DND-41 (cell line): ENCODE measurements around the gene SMG6.

Experiments
- CTCF ChIP-seq: IDR thresholded peaks from 2 replicates; pipeline ENCODE4 v1.5.1; 2012; ENCODE audit warnings: borderline replicate concordance, low read length, moderate library complexity, mild to moderate bottlenecking; ENCODE audit not compliant: poor library complexity, severe bottlenecking; ENCODE audit errors: extremely low read depth
- EZH2 ChIP-seq: IDR thresholded peaks from 3 replicates; pipeline ENCODE4 v1.6.1; 2012; ENCODE audit warnings: borderline replicate concordance, low read depth, mild to moderate bottlenecking, moderate library complexity, low read length, inconsistent platforms; ENCODE audit not compliant: severe bottlenecking

- TF ChIP-seq CTCF (no peak), EZH2 (no peak)
Observed at GRCh38 chr17:2303204-2304188, at the start of gene SMG6, which contains the start of gene SRR.
